Stomach (tissue), 9 donors: ENCODE data around the gene USP9X. TPM values are rescaled to one million over a fixed set of nuclear protein-coding genes. Genes with fewer than 3 reads are reported as not detected.
"Not testable (repeated sequence)": the region's sequence is repeated elsewhere in the genome, so short reads cannot be mapped to it uniquely, and the experiment has no call there.

ENCODE experiments used
- DNase-seq, 2 donors: peaks; one replicate each; pipeline versions ENCODE4 v3.0.0 to v3.0.0-alpha.2; 2013 to 2019
- H3K27ac ChIP-seq, 5 donors: fragments of 200-600 bp in 4 of 5; sonication (generic) in 4 of 5; one replicate each; pipeline ENCODE4 v1.5.1; 2013 to 2019; ENCODE audit warnings: mild to moderate bottlenecking in 1 of 5, moderate library complexity in 1 of 5
- H3K27me3 ChIP-seq, 3 donors: fragments of 200-600 bp; sonication (generic); one replicate each; pipeline ENCODE4 v1.5.1; 2017 to 2019; ENCODE audit warnings: mixed run types in 1 of 3
- H3K36me3 ChIP-seq, 4 donors: fragments of 200-600 bp; sonication (generic); 1 replicate in 3 of 4; 2 replicates in 1 of 4; pipeline ENCODE4 v1.5.1; 2016 to 2019
- H3K4me1 ChIP-seq, 4 donors: fragments of 200-600 bp; sonication (generic); one replicate each; pipeline ENCODE4 v1.5.1; 2016 to 2019
- H3K4me3 ChIP-seq, 4 donors: fragments of 200-600 bp; sonication (generic) in 3 of 4; one replicate each; pipeline ENCODE4 v1.5.1; 2016 to 2019; ENCODE audit warnings: mild to moderate bottlenecking in 1 of 4
- H3K9me3 ChIP-seq, 4 donors: fragments of 200-600 bp; sonication (generic); one replicate each; pipeline ENCODE4 v1.5.1; 2016 to 2019
- CTCF ChIP-seq, 7 experiments: fragments of 450-650 bp in 4 of 7; fragments of 200-600 bp in 3 of 7; sonication (generic) in 3 of 7; IDR thresholded peaks; one replicate each; pipeline ENCODE4 v1.5.1; 2016 to 2019; ENCODE audit warnings: antibody characterized with exemption in 7 of 7, control low read depth in 2 of 7, mild to moderate bottlenecking in 1 of 7
- EP300 ChIP-seq: sonication (generic); formaldehyde crosslinking; IDR thresholded peaks from one replicate; pipeline ENCODE4 v1.6.1; 2017; ENCODE audit warnings: antibody characterized with exemption
- POLR2A ChIP-seq, 4 donors: fragments of 450-650 bp; IDR thresholded peaks; one replicate each; pipeline ENCODE4 v1.6.1; 2016; ENCODE audit warnings: antibody characterized with exemption in 4 of 4, control low read depth in 2 of 4, mild to moderate bottlenecking in 1 of 4, moderate library complexity in 1 of 4
- POLR2AphosphoS5 ChIP-seq, 3 donors: sonication (generic); formaldehyde crosslinking; IDR thresholded peaks; one replicate each; pipeline ENCODE4 v1.6.1; 2016; ENCODE audit warnings: antibody characterized with exemption in 3 of 3
- whole genome bisulfite sequencing, 5 donors: extraction: QIAGEN DNeasy Blood & Tissue Kit in 3 of 5; methylation state at CpG; one replicate each; pipeline versions ENCODE4 v1.1.5 to v1.1.7; 2013 to 2018; 5-methylcytosine and 5-hydroxymethylcytosine counted together
- intact Hi-C: fragments of 100-400 bp; cut with DNase I; formaldehyde crosslinking; loops from one replicate; pipeline ENCODE4 v1.15.1; 2023; ENCODE audit warnings: low total_unique reads
- polyA plus RNA-seq, 3 donors: library from polyadenylated mRNA; stranded (reverse); fragments of 200-250 nt; gene quantifications; one replicate each; pipeline ENCODE4 v1.2.3, GENCODE V29; 2013
- total RNA-seq, 5 donors: library from RNA; depleted of rRNA; stranded (reverse); fragments of >200 nt; gene quantifications; one replicate each; pipeline versions ENCODE4 v1.1.0 to v1.2.3, GENCODE V29; 2014 to 2016
- donor health status: healthy with polysubstance abuse.
- donor health status: Bipolar disorder and iron deficiency.
- donor health status: healthy.

Gene USP9X
- total and polyA plus RNA-seq, 8 donors = 6.5 to 252 (median 52.6) TPM

- H3K4me3 ChIP-seq = no peak overlapping the region
- H3K27ac ChIP-seq = no peak overlapping the region
- TF ChIP-seq POLR2A (IDR thresholded peaks at IDR 0.05) (no peak), POLR2AphosphoS5 (IDR thresholded peaks at IDR 0.05) (no peak), EP300 (no peak), CTCF (IDR thresholded peaks at IDR 0.05) (no peak)
- H3K27me3 ChIP-seq = no peaks in the 10 kb centered on the region
- peaks cover 0 to 3% (median 0%) of the 10 kb centered on the region in 4 donors for H3K36me3 ChIP-seq
- no peaks in the 10 kb centered on the region for H3K9me3 ChIP-seq
- no peak for DNase-seq
- H3K4me1 ChIP-seq = peaks cover 0 to 79% (median 44%) of the 10 kb centered on the region in 4 donors
- intact Hi-C loops = no loop called here
Measured at GRCh38 chrX:41097326-41097725, 12.1 kb downstream of the USP9X start.

GRCh38 chrX:41100200-41100599 is 15.0 kb downstream of the USP9X start:
- Histone ChIP-seq H3K36me3 (peaks cover 0 to 3% (median 0%) of the 10 kb centered on the region in 4 donors), H3K4me1 (peaks cover 0 to 70% (median 34%) of the 10 kb centered on the region in 4 donors), H3K27me3 (no peaks in the 10 kb centered on the region), H3K9me3 (no peaks in the 10 kb centered on the region), H3K4me3 (no peak overlapping the region), H3K27ac (no peak overlapping the region)
- 27 to 68% (median 43%) methylated on average over 3 of the region's 3 CpGs for WGBS, 5 donors
- no peak for DNase-seq
- no peak for TF ChIP-seq EP300
- no peak for TF ChIP-seq POLR2A (IDR thresholded peaks at IDR 0.05)
- no peak for TF ChIP-seq POLR2AphosphoS5 (IDR thresholded peaks at IDR 0.05)
- TF ChIP-seq CTCF (IDR thresholded peaks at IDR 0.05) = no peak
- intact Hi-C loops = no loop called here

GRCh38 chrX:41100819-41101218 is 15.6 kb downstream of the USP9X start:
- intact Hi-C loops = no loop called here
- DNase-seq = no peak
- peaks cover 0 to 3% (median 0%) of the 10 kb centered on the region in 4 donors for H3K36me3 ChIP-seq
- peaks cover 0 to 64% (median 33%) of the 10 kb centered on the region in 4 donors for H3K4me1 ChIP-seq
- 87 to 96% (median 91%) methylated on average over 4 of the region's 4 CpGs for WGBS, 5 donors
- no peaks in the 10 kb centered on the region for H3K9me3 ChIP-seq
- H3K4me3 ChIP-seq = no peak overlapping the region
- TF ChIP-seq EP300 = no peak
- no peak for TF ChIP-seq CTCF (IDR thresholded peaks at IDR 0.05)
- TF ChIP-seq POLR2AphosphoS5 (IDR thresholded peaks at IDR 0.05) = no peak
- TF ChIP-seq POLR2A (IDR thresholded peaks at IDR 0.05) = no peak
- no peaks in the 10 kb centered on the region for H3K27me3 ChIP-seq
- no peak overlapping the region for H3K27ac ChIP-seq

GRCh38 chrX:41105005-41105404 is 19.8 kb downstream of the USP9X start:
- peaks cover 0 to 8% (median 0%) of the 10 kb centered on the region in 4 donors for H3K9me3 ChIP-seq
- H3K4me1 ChIP-seq = peaks cover 0 to 64% (median 32%) of the 10 kb centered on the region in 4 donors
- DNase-seq = no peak
- H3K4me3 ChIP-seq = no peak overlapping the region
- intact Hi-C loops = no loop called here
- H3K27me3 ChIP-seq = no peaks in the 10 kb centered on the region
- H3K36me3 ChIP-seq = no peaks in the 10 kb centered on the region
- WGBS, 5 donors = 74 to 87% (median 85%) methylated on average over 2 of the region's 2 CpGs
- TF ChIP-seq POLR2AphosphoS5 (IDR thresholded peaks at IDR 0.05) (no peak), EP300 (no peak), CTCF (IDR thresholded peaks at IDR 0.05) (no peak), POLR2A (IDR thresholded peaks at IDR 0.05) (no peak)
- H3K27ac ChIP-seq = no peak overlapping the region

GRCh38 chrX:41106257-41106656 is 21.0 kb downstream of the USP9X start:
- DNase-seq, H3K27me3 ChIP-seq, intact Hi-C loops, H3K4me3 ChIP-seq, H3K36me3 ChIP-seq, H3K27ac ChIP-seq, H3K9me3 ChIP-seq: not testable (repeated sequence)
- peaks cover 0 to 69% (median 36%) of the 10 kb centered on the region in 4 donors for H3K4me1 ChIP-seq
- 88 to 98% (median 97%) methylated on average over 3 of the region's 3 CpGs for WGBS, 5 donors
